ENCODE measurements around the gene RAP1GAP. TPM values are rescaled to one million over a fixed set of nuclear protein-coding genes. Genes with fewer than 3 reads are reported as not detected.
"Not testable (repeated sequence)": the region's sequence is repeated elsewhere in the genome, so short reads cannot be mapped to it uniquely, and the experiment has no call there.

The RAP1GAP gene
- total and polyA plus RNA-seq, 3 donors from 2014 or later: 7.4 to 8.4 (median 8.0) TPM

DNA sequence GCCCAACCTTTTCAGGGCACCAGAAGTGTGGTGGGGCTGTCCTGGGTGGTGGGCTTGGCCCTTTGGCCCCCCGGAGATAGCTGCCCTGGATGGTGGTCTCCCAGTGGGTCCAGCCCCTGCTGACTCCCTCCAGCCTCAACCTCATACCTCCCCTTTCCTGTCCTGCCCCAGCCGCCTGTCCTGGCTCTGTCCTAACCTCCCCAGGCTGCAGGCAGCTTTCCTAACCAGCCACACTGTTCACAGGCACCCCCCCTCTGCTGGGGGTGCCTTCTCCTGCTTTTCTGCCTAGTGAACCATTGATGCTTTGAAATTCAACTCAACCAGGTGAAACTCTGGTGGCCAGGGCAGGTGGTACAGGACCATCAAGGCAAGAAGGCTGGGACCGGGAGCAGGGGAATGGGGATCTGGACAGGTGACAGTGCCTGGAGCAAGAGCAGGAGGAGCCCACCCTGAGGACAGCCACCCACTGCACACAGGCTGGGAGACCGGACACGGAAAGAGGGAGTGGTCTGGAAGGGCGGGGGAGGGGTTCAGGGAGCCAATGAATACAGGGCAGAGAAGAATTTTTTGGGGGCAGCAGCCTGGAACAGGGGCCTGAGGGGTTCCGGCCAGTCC lies 35.9 kb downstream of the RAP1GAP start:
- 76 to 85% methylated on average over 7 of the region's 7 CpGs for WGBS, 2 donors
- H3K9me3 ChIP-seq: no peaks in the 10 kb centered on the region
- DNase-seq: no peak
- H3K4me1 ChIP-seq: peaks cover 4% of the 10 kb centered on the region
- H3K27ac ChIP-seq: no peak overlapping the region
- no peak overlapping the region for H3K4me3 ChIP-seq
- TF ChIP-seq POLR2A (IDR thresholded peaks at IDR 0.05): no peak
- TF ChIP-seq, protein P1, sequence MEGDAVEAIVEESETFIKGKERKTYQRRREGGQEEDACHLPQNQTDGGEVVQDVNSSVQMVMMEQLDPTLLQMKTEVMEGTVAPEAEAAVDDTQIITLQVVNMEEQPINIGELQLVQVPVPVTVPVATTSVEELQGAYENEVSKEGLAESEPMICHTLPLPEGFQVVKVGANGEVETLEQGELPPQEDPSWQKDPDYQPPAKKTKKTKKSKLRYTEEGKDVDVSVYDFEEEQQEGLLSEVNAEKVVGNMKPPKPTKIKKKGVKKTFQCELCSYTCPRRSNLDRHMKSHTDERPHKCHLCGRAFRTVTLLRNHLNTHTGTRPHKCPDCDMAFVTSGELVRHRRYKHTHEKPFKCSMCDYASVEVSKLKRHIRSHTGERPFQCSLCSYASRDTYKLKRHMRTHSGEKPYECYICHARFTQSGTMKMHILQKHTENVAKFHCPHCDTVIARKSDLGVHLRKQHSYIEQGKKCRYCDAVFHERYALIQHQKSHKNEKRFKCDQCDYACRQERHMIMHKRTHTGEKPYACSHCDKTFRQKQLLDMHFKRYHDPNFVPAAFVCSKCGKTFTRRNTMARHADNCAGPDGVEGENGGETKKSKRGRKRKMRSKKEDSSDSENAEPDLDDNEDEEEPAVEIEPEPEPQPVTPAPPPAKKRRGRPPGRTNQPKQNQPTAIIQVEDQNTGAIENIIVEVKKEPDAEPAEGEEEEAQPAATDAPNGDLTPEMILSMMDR (IDR thresholded peaks at IDR 0.05): no peak
- H3K27me3 ChIP-seq: no peaks in the 10 kb centered on the region
- H3K36me3 ChIP-seq (ENCODE audit: low read depth, missing control alignments): no peaks in the 10 kb centered on the region
- intact Hi-C loops (cut with DNase I; ENCODE audit: low total_unique reads): no loop called here

DNA sequence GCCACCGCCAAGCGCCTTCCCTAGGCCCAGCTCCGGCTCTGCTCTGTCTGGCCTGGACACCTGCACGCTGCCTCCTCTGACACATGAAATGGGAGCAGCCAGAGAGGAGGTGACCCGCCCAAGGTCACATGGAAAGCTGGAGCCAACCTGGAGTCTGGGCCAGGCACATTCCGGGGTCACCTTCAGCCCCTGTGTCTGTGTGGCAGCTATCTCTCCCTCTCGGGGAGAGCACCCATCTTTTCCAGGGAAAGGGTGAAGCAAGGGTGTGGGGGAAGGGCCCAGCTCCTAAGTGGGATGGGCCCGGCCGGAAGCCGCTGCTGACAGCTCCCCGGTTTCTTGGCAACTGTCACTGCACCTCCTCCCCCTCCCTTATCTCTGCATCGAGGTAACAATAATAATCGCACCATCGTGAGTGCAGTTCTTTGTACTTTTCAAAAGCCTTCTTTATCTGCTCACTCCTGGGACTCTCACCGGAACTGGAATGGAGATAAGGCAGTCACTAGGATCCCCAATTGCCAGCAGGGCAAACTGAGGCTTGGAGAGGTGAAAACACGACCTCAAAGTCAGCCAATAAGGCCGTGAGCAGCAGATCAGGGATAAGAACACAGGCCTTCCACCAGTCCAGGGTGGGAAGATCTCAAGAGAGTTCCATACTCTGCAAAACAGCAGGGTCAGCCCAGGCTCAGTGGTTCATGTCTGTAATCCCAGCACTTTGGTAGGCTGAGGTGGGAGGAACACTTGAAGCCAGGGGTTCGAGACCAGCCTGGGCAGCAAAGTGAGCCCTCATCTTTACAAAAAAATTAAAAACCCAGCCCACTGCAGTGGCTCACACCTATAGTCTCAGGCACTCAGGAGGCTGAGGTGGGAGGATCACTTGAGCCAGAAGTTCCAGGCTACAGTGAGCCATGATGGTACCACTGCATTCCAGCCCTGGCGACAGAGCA lies 36.9 kb downstream of the RAP1GAP start:
- no peaks in the 10 kb centered on the region for H3K27me3 ChIP-seq
- no peaks in the 10 kb centered on the region for H3K36me3 ChIP-seq (ENCODE audit: low read depth, missing control alignments)
- no peak for TF ChIP-seq POLR2A (IDR thresholded peaks at IDR 0.05)
- TF ChIP-seq, protein P1 (IDR thresholded peaks at IDR 0.05): no peak
- 50 to 65% methylated on average over 19 of the region's 19 CpGs for WGBS, 2 donors
- H3K4me3 ChIP-seq: no peak overlapping the region
- no peaks in the 10 kb centered on the region for H3K9me3 ChIP-seq
- DNase-seq: no peak
- peaks cover 4% of the 10 kb centered on the region for H3K4me1 ChIP-seq
- no peak overlapping the region for H3K27ac ChIP-seq
- intact Hi-C loops (cut with DNase I; ENCODE audit: low total_unique reads): no loop called here

DNA sequence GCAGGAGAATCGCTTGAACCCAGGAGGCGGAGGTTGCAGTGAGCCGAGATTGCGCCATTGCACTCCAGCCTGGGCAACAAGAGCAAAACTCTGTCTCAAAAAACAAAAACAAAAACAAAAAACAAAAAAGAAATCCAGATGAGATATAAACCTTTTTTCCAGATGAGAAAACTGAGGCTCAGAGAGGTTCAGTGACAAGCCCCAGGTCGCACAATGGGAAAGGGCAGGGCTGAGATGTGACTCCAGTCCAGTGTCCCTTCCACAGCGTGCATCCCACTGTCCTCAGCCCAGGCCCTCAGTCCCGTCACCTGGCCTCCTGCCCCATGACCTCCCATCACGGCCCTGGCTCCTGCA lies 37.6 kb downstream of the RAP1GAP start:
- H3K4me1 ChIP-seq; H3K4me3 ChIP-seq; H3K36me3 ChIP-seq (ENCODE audit: low read depth, missing control alignments); DNase-seq; intact Hi-C loops (cut with DNase I; ENCODE audit: low total_unique reads); H3K27me3 ChIP-seq; H3K27ac ChIP-seq; H3K9me3 ChIP-seq: not testable (repeated sequence)
- 87% methylated on average over 8 of the region's 8 CpGs for WGBS, 2 donors

DNA sequence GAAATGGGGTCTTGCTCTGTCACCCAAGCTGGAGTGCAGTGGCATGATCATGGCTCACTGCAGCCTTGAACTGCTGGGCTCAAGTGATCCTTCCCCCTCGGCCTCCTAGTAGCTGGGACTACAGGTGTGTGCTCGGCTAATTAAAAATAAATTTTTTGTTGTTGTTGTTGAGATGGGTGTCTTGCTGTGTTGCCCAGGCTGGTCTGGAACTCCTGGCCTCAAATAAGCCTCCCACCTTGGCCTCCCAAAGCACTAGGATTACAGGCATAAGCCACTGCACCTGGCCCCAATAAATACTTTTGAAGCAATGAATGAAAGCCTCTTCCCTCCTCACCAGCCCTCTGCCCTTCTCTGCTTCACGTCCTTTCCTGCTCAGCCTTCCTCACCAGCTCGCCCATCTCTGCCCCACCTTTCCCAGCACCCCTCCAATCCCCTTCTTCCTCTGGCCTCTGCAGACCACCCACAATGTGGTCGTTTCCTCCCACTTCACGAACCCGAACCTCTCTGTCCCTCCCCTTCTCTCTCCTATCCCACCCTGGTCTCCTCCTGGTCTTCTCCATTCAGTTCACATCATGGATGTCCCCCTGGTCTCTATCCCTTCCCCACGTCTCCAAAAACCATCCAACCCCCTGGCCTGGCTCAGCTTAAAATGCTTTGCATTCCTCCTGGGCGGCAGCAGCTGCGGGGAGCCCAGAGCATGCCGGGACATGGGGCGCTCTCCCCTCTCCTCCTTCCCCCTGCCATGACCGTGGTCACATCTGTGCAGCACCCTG lies 38.4 kb downstream of the RAP1GAP start:
- Histone ChIP-seq H3K4me1 (peaks cover 4% of the 10 kb centered on the region), H3K27ac (no peak overlapping the region), H3K4me3 (no peak overlapping the region), H3K36me3 (ENCODE audit: low read depth, missing control alignments) (no peaks in the 10 kb centered on the region), H3K27me3 (no peaks in the 10 kb centered on the region), H3K9me3 (no peaks in the 10 kb centered on the region)
- TF ChIP-seq, protein P1 (IDR thresholded peaks at IDR 0.05): no peak
- TF ChIP-seq POLR2A (IDR thresholded peaks at IDR 0.05): no peak
- WGBS, 2 donors: 73% methylated on average over 13 of the region's 13 CpGs
- no peak for DNase-seq
- intact Hi-C loops (cut with DNase I; ENCODE audit: low total_unique reads): no loop called here

DNA sequence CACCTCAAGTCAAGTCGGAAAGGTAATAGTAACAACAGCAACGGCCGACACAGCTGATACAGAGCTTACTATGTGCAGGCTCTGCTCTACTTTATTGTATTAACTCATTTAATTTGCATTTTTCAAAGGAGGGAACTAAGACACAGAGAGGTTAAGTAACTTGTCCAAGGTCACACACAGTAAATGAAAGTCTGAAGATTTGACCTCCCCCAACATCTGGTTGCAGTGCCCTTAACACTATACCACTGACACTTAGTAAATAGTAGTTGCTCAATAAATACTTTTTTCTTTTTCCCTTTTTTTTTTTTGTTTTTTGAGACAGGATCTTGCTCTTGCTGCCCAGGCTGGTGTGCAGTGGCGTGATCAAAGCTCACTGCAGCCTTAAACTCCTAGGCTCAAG lies 39.2 kb downstream of the RAP1GAP start:
- TF ChIP-seq, protein P1 (IDR thresholded peaks at IDR 0.05): no peak
- no peak for TF ChIP-seq POLR2A (IDR thresholded peaks at IDR 0.05)
- Histone ChIP-seq H3K27me3 (no peaks in the 10 kb centered on the region), H3K4me1 (peaks cover 4% of the 10 kb centered on the region), H3K36me3 (ENCODE audit: low read depth, missing control alignments) (no peaks in the 10 kb centered on the region), H3K27ac (no peak overlapping the region), H3K9me3 (no peaks in the 10 kb centered on the region), H3K4me3 (no peak overlapping the region)
- intact Hi-C loops (cut with DNase I; ENCODE audit: low total_unique reads): no loop called here
- DNase-seq: no peak
- 90 to 96% methylated on average over 4 of the region's 4 CpGs for WGBS, 2 donors
